GM18867 (cell line): Measurements from ENCODE around the gene DBF4.
"Not testable (repeated sequence)": the region's sequence is repeated elsewhere in the genome, so short reads cannot be mapped to it uniquely, and the experiment has no call there.

Experiments used
- ATAC-seq: cut with Tn5 transposase; IDR thresholded peaks from one replicate; pipeline ENCODE4 v1.9.1; 2021; ENCODE audit warnings: mild to moderate bottlenecking, moderate library complexity; ENCODE audit not compliant: unreplicated experiment

The DBF4 gene

DNA sequence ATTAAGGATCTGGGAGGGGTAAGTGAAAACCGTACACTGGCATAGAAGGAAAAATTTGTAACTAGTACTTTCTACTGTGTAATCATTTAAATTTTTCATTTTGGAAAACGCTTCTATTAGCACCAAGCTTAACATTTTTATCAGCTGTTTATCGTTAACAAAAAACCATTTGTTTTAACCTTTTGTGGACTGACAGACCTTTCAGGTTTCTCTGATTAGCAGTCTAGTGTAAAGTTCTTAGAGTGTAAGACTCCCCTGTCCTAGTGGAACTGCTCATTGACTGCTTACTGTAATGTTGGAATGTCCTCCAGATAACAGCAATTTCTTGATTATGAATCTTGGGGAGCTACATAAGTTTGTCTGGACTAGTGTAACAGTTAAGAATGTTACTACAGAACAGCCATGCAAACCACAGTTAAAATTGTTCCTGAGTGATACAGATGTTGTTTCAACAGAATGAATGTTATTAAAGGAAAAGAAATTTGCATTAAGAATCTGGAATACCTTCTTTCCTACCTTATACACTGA, 2.0 kb downstream of the DBF4 start:
- no peak for ATAC-seq

DNA sequence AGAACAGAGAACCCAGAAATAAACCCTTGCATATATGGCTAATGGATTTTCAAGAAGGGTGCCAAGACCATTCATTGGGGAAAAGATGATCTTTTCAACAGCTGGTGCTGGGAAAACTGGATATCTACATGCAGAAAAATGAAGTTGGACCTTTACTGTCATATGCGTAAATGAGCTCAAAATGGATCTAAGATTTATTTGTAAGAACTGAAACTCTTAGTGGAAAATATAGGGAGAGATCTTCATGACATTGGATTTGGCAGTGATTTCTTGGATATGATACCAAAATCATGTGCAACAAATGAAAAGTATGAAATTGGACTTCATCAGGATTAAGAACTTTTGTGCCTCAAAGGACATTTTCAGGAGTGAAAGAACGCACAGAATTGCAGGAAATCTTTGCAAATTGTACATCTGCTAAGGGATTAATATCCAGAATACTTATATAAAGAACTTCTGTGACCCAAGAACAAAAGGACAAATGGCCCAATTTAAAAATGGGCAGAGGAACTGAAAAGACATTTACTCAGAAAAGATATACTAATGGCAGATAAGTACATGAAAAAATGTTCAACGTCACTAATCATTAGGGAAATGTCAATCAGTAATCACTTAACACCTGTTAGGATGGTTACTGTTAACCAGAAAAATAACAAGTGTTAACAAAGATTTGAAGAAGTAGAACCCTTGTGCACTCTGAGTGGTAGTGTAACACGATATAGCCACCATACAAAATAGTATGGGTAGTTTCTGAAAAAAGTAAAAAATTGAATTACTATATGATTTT, 6.1 kb downstream of the DBF4 start:
- no peak for ATAC-seq

- ATAC-seq, result no peak
Observed at GRCh38 chr7:87885018-87885417, 8.7 kb downstream of the DBF4 start.

GRCh38 chr7:87886875-87887274, 10.6 kb downstream of the DBF4 start:
- ATAC-seq, result no peak

DNA sequence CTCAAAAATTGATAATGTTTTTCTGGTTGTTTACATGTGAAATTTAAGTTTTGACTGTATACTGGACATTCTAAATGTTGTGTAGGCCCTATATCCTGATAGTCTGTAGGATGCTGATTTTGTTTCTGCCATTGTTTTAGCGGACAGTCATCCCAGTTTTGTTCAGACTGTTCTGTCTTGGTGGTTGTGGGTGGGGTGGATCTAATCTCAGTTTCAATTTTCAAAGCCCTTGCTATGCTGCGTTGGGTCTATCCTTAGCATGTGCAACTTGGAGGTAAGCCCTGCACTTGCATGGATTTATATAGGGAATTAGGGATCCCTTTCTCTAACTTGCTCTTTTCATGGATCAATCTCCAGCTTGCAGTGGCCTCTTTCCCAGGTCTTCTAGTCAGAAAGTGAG, 19.1 kb downstream of the DBF4 start:
- no peak for ATAC-seq

- no peak for ATAC-seq
Observed at GRCh38 chr7:87899255-87899654, 23.0 kb downstream of the DBF4 start.

GRCh38 chr7:87907136-87907906, 31.0 kb downstream of the DBF4 start:
- not testable (repeated sequence) for ATAC-seq

- not testable (repeated sequence) for ATAC-seq
Observed at GRCh38 chr7:87908814-87909213, 32.5 kb downstream of the DBF4 start.

DNA sequence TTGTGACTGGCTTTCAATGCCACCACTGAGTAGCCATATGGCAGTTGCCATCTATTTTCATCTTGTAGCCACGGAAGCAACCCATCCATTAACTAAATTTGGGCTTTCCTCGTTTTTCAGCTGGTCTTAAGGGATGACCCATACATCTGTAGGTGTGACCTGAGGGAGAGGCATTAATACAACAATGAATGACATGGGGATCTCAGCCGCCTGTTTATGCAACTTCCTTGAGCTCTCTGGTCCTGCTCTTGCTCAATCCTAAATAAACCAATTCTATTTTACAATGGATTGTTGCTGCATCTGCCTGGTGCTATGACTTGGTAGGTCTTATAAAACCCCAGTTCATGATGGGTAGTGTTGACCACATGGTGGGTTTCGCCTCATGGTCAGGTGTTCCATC, 35.8 kb downstream of the DBF4 start:
- no peak for ATAC-seq

DNA sequence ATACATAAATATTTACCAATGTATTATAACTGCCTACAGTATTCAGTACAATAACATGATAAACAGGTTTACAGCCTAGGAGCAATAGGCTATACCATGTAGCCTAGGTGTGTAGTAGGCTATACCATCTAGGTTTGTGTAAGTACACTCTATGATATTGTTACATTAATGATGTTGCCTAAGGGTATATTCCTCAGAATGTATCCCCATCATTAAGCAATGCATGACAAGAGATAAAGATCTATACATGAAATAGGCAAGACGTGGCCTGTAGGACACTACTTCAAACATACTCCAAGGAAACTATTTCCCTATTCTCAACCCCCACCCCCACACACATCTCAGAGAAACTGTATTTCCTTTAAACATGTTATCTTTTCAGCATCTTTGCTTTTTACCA, 42.4 kb downstream of the DBF4 start:
- ATAC-seq, result no peak

GRCh38 chr7:87919875-87920274, 43.6 kb downstream of the DBF4 start:
- ATAC-seq, result no peak

GRCh38 chr7:87920578-87920977, 44.3 kb downstream of the DBF4 start:
- ATAC-seq, result no peak

DNA sequence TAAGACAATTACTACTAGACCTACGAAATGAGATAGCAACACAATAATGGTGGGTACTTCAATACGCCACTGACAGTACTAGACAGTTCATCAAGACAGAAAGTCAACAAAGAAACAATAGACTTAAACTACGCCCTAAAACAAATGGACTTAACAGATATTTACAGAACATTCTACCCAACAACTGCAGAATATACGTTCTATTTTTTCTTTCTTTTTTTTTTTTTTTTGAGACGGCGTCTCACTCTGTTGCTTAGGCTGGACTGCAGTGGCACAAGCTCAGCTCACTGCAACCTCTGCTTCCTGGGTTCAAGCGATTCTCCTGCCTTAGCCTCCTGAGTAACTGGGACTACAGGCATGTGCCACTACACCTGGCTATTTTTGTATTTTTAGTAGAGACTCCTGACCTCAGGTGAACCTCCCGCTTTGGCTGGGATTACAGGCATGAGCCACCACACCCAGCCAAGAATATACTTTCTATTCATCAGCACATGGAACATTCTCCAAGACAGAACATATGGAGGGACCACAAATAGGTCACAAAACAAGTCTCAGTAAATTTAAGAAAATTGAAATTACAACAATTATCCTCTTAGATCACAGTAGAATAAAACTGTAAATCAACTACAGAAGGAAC, 46.6 kb downstream of the DBF4 start:
- ATAC-seq, result not testable (repeated sequence)

GRCh38 chr7:87926581-87927461, 50.5 kb downstream of the DBF4 start:
- peak; percentile 96 for ATAC-seq

GRCh38 chr7:87933605-87933952, 57.3 kb downstream of the DBF4 start:
- no peak for ATAC-seq

GRCh38 chr7:87933953-87934698, 57.8 kb downstream of the DBF4 start, which contains the start of gene ADAM22:
ADAM22 (plus strand) TSS chr7:87934251; CDS start chr7:87934466, 215 bp downstream.
- peak; percentile 97 for ATAC-seq

DNA sequence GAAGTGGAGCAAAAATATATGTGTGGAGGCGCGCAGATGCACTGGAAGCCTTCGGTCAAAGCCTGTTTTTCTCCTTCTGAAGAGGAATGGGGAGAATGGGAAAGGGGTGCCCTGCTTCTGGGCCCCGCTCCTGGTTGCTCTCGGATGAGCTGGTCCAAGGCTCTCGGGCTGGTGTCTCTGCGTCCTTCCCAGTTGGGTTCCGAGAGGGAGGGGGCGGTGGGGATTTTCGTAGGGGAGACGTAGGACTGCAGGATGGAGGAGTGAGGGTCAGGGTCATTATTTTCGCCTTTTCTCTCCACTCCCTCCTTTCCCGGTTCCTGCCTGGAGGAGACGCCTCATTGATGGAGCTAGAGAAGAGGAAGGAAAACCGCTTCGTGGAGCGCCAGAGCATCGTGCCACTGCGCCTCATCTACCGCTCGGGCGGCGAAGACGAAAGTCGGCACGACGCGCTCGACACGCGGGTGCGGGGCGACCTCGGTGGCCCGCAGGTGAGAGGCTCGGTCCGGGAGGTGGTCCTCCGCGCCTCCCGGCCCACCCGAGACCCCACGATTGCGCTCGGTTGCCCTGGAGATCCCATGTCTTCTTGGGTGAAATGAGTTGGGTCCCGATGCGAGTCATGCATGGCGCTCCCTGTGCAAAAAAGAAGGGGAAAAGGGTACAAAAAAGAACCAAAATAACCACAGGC, 58.5 kb downstream of the DBF4 start:
- peak; percentile 1 for ATAC-seq

DNA sequence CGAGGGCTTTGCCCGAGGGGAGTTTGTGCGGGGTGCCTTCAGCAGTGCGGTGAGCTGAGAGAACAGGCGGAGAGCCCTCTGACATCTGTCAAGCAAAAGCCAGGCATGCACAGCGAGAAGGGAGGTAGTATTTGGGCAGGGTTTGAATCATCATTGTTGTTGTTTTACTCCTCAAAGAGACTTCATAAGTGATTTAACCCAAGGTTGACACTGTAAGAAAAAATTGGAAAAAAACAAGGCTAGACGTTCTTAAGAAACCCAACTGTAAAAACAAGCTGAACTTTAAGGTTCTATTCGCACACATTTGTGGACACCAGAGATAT, 59.1 kb downstream of the DBF4 start:
- no peak for ATAC-seq

- ATAC-seq, result no peak
Observed at GRCh38 chr7:87941138-87941537, 64.8 kb downstream of the DBF4 start.
